T-cell (primary cell): ENCODE data around the gene CACNB4. TPM values are rescaled to one million over a fixed set of nuclear protein-coding genes. Genes with fewer than 3 reads are reported as not detected.
"Not testable (repeated sequence)": the region's sequence is repeated elsewhere in the genome, so short reads cannot be mapped to it uniquely, and the experiment has no call there.

Source experiments
- ATAC-seq, 4 experiments: fragments of 200-7000 bp in 3 of 4; fragments of 150-1000 bp in 1 of 4; cut with Tn5 transposase; replicated peaks in 1 of 4; 1 replicate in 3 of 4; 2 replicates in 1 of 4; pipeline ENCODE4 v1.10.0; 2021; ENCODE audit warnings: moderate library complexity in 3 of 4, mild to moderate bottlenecking in 2 of 4, moderate number of reproducible peaks in 1 of 4
- CTCF ChIA-PET, 2 donors: fragments of 300-600 bp; sonication (Branson Sonifier 250); formaldehyde crosslinking; loops; one replicate each; lab custom pipeline; 2022; ENCODE audit warnings: antibody characterized with exemption in 2 of 2; lab: Charles Lee
- POLR2A ChIA-PET, 2 donors: fragments of 300-600 bp; sonication (Branson Sonifier 250); formaldehyde crosslinking; loops; one replicate each; lab custom pipeline; 2022; ENCODE audit warnings: antibody characterized with exemption in 2 of 2; lab: Charles Lee
- DNase-seq, 35 experiments: peaks; one replicate each; pipeline versions ENCODE4 v3.0.0 to v3.0.0-alpha.2; 2013 to 2023
- H3K27ac ChIP-seq: one replicate; pipeline ENCODE4 v1.5.1; 2013; ENCODE audit warnings: low read length
- H3K27me3 ChIP-seq, 2 experiments: replicated peaks in 1 of 2; 1 replicate in 1 of 2; 2 replicates in 1 of 2; pipeline versions ENCODE4 v1.6.1 to v1.7.0; 2013; ENCODE audit warnings: low read length in 1 of 2, mixed read lengths in 1 of 2; ENCODE audit not compliant: control insufficient read depth in 2 of 2, insufficient read depth in 2 of 2; ENCODE audit errors: extremely low read depth in 1 of 2
- H3K36me3 ChIP-seq, 2 donors: 1 replicate in 1 of 2; 2 replicates in 1 of 2; pipeline versions ENCODE4 v1.6.1 to v1.7.0; 2013; ENCODE audit warnings: low read length in 1 of 2; ENCODE audit not compliant: control insufficient read depth in 2 of 2, insufficient read depth in 1 of 2; ENCODE audit errors: extremely low read depth in 1 of 2
- H3K4me1 ChIP-seq, 2 experiments: 1 replicate in 1 of 2; 2 replicates in 1 of 2; pipeline versions ENCODE4 v1.6.1 to v1.7.0; 2013; ENCODE audit warnings: low read length in 2 of 2, mixed read lengths in 1 of 2; ENCODE audit not compliant: insufficient read depth in 2 of 2, control insufficient read depth in 1 of 2; ENCODE audit errors: extremely low read depth in 1 of 2
- H3K4me3 ChIP-seq, 2 donors: 1 replicate in 1 of 2; 2 replicates in 1 of 2; pipeline versions ENCODE4 v1.5.1 to v1.7.0; 2013; ENCODE audit warnings: mild to moderate bottlenecking in 2 of 2, low read length in 1 of 2, moderate library complexity in 1 of 2; ENCODE audit not compliant: control insufficient read depth in 1 of 2; ENCODE audit errors: extremely low read depth in 1 of 2
- H3K9me3 ChIP-seq: 2 replicates; pipeline ENCODE4 v1.7.0; 2013
- H3K27ac Mint-ChIP-seq, 2 donors: one replicate each; pipeline ENCODE4 v1.8.0; 2020 to 2021; ENCODE audit warnings: mild to moderate bottlenecking in 2 of 2, mixed read lengths in 2 of 2
- H3K27me3 Mint-ChIP-seq, 2 donors: one replicate each; pipeline ENCODE4 v1.8.0; 2021 to 2022; ENCODE audit warnings: mixed read lengths in 2 of 2
- H3K36me3 Mint-ChIP-seq: one replicate; pipeline ENCODE4 v1.8.0; 2021; ENCODE audit warnings: mixed read lengths
- H3K4me1 Mint-ChIP-seq, 3 donors: one replicate each; pipeline ENCODE4 v1.8.0; 2020 to 2022; ENCODE audit warnings: mixed read lengths in 3 of 3, mild to moderate bottlenecking in 1 of 3
- H3K4me3 Mint-ChIP-seq, 3 donors: one replicate each; pipeline ENCODE4 v1.8.0; 2020 to 2022; ENCODE audit warnings: mild to moderate bottlenecking in 3 of 3, mixed read lengths in 3 of 3, moderate library complexity in 3 of 3
- H3K9me3 Mint-ChIP-seq, 3 donors: one replicate each; pipeline ENCODE4 v1.8.0; 2020 to 2022; ENCODE audit warnings: mixed read lengths in 3 of 3
- WGBS: methylation state at CpG from one replicate; pipeline ENCODE4 v1.1.5; 2013; ENCODE audit warnings: missing lambda C conversion rate; ENCODE audit not compliant: insufficient coverage; 5-methylcytosine and 5-hydroxymethylcytosine counted together
- total RNA-seq, 35 experiments: library from RNA in 6 of 35; stranded (reverse) in 6 of 35; fragments of 120-200 nt in 1 of 35; gene quantifications; one replicate each; pipeline versions ENCODE4 v1.2.1 to v1.2.4 and lab custom pipeline; 2013 to 2026

The CACNB4 gene
- total RNA-seq, 5 donors from 2014 or later (not counting 1 experiment from before 2014, with no cell fraction given), result 0.16 to 1.2 (median 0.47) TPM

DNA sequence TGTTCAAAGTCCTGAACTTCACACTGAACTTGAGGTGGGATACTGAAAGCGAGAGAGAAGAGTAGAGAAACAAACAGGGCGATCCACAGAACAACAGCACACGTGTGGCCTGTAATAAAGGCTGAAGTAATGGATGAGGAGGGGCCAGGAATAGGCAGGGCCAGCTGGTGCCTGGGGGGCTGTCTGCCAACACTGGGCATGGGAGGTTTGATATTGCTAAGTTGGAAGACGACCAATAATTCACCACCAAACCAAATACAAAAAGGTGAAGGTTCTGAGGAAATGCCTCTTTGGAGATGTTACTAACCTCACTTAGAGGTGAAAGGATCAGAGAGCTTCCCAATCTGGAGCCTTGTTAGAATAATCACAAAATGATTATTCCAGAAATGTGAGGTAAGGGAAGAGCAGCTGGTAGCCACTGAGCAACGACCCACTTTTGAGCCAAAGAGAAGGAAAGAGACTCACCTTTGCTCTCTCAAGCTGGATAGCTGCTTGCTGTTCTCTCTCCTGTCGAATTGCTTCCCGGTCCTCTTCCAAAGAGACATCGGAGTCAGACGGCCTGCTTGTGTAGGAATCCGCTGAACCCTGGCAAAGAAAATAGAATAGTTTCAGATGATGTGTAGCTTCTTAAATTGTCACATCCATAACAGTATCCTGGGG is 215.9 kb downstream of the CACNB4 start:
- Mint-ChIP-seq H3K27ac (no peak overlapping the region), H3K9me3 (no peaks in the 10 kb centered on the region), H3K36me3 (no peaks in the 10 kb centered on the region), H3K4me1 (no peaks in the 10 kb centered on the region), H3K27me3 (no peaks in the 10 kb centered on the region), H3K4me3 (no peak overlapping the region)
- CTCF ChIA-PET, result interaction anchor here in 1 of 2 donors (0.6 kb wide), 1 partner anchor 63 kb away, joined by 4 read pairs; no protein-coding TSS in a partner anchor
- 90% methylated on average over 2 of the region's 10 CpGs for WGBS
- Histone ChIP-seq H3K4me3 (no peak overlapping the region), H3K27ac (no peak overlapping the region), H3K9me3 (no peaks in the 10 kb centered on the region), H3K27me3 (no peaks in the 10 kb centered on the region), H3K36me3 (no peaks in the 10 kb centered on the region), H3K4me1 (no peaks in the 10 kb centered on the region)
- POLR2A ChIA-PET, result no interaction called here
- no peak for DNase-seq
- ATAC-seq, result no peak

DNA sequence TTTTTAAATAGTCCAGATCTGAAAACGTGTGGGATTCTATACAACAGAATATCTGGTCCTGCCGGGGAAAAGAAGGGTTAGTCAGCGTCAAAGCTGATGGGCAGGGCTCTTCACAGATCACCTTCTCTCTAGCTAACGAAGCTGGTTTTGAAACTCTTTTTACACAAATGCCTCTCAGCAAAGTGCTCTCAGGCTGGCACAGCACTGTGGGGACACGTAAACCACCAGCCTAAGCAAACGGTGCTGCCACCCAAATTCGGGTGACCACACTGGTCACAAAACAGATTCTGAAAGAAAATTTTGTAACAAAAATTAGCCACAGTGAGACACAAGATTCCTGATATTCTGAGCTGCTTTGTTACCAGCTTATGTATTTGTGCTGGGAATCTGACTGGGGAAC is 217.5 kb downstream of the CACNB4 start:
- H3K4me1 Mint-ChIP-seq, result no peaks in the 10 kb centered on the region
- DNase-seq (no peak), ATAC-seq (no peak)
- H3K4me3 Mint-ChIP-seq, result no peak overlapping the region
- Histone ChIP-seq H3K27ac (no peak overlapping the region), H3K36me3 (no peaks in the 10 kb centered on the region), H3K4me1 (no peaks in the 10 kb centered on the region), H3K9me3 (no peaks in the 10 kb centered on the region), H3K4me3 (no peak overlapping the region), H3K27me3 (no peaks in the 10 kb centered on the region)
- CTCF ChIA-PET, result interaction anchor here in 1 of 2 donors (0.6 kb wide), 1 partner anchor 265 kb away, joined by 3 read pairs; no protein-coding TSS in a partner anchor
- H3K9me3 Mint-ChIP-seq, result no peaks in the 10 kb centered on the region
- H3K36me3 Mint-ChIP-seq, result no peaks in the 10 kb centered on the region
- H3K27ac Mint-ChIP-seq, result no peak overlapping the region
- H3K27me3 Mint-ChIP-seq, result no peaks in the 10 kb centered on the region
- WGBS, result 75% methylated on average over 6 of the region's 7 CpGs
- POLR2A ChIA-PET, result interaction anchor here (0.5 to 0.6 kb wide), 2 partner anchors 851 to 1034 kb away, joined by 3 to 15 read pairs; no protein-coding TSS in a partner anchor

DNA sequence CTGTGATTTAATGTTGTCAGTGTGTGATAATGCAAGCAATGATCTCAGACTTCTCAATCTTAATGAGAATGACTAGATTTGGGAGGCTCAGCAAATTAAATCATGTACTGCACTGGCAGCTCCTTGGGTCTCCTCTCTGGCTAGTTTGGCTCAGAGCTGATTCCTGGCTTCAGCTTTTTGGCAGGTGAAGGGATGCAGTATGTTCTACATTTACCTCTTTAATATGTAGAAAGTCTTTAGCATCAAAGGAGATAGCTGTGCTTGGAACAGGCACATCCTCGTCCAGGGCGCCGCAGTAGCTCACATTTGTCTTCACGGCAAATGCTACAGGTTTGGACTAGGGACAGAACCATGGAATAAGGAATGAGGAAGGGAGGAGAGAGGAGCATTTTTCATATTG is 218.3 kb downstream of the CACNB4 start:
- ATAC-seq, result no peak
- Mint-ChIP-seq H3K4me3 (no peak overlapping the region), H3K27me3 (no peaks in the 10 kb centered on the region), H3K4me1 (no peaks in the 10 kb centered on the region), H3K27ac (no peak overlapping the region), H3K9me3 (no peaks in the 10 kb centered on the region), H3K36me3 (no peaks in the 10 kb centered on the region)
- WGBS, result no CpG with 5 or more reads among the region's 4 CpGs
- Histone ChIP-seq H3K27me3 (no peaks in the 10 kb centered on the region), H3K9me3 (no peaks in the 10 kb centered on the region), H3K4me3 (no peak overlapping the region), H3K27ac (no peak overlapping the region), H3K4me1 (no peaks in the 10 kb centered on the region), H3K36me3 (no peaks in the 10 kb centered on the region)
- POLR2A ChIA-PET, result interaction anchor here (0.5 to 0.6 kb wide), 2 partner anchors 21 to 851 kb away, joined by 3 read pairs; no protein-coding TSS in a partner anchor
- CTCF ChIA-PET, result interaction anchor here in 1 of 2 donors (0.6 kb wide), 1 partner anchor 264 kb away, joined by 3 read pairs; no protein-coding TSS in a partner anchor
- no peak for DNase-seq

DNA sequence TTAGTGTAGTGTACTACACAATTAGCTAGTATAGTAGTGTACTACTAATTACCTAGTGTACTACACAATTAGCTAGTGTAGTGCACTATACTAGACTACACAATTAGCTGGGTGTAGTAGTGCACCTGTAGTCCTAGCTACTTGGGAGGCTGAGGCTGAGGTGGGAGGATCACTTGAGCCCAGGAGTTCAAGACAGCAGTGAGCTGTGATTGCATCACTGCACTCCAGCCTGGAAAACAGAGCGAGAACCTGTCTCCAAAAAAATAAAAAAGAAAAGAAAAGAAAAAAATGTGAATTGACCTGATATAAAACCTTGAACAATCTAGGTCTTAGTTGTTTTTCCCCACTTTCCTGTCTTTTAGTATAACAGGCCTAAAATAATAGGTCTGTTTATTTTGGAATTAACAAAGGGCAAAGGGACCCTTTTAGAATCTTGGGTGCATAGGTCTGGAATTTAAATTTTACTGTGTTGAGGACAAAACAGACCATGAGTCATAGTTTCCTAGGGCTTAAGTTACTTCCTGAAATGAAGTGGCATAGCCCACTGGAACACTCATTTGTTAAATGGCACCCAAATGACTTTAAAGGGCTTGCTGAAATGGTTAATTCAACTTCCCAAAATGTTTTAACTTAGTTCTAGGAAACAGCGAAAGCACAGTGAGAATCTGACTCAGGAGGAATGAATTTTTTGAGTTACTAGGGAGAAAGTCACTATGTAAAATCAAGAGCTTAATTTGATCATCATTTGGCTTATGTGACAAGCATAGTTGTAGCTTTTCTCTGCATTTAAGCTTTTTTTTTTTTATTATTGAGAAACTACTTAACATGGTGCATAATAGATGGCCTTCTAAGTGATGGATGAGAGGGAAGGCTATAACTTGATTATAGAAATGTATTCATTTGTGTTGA is 219.9 kb downstream of the CACNB4 start:
- Histone ChIP-seq H3K4me1 (no peaks in the 10 kb centered on the region), H3K36me3 (no peaks in the 10 kb centered on the region), H3K27me3 (no peaks in the 10 kb centered on the region), H3K9me3 (no peaks in the 10 kb centered on the region), H3K4me3 (no peak overlapping the region), H3K27ac (no peak overlapping the region)
- H3K27me3 Mint-ChIP-seq, result no peaks in the 10 kb centered on the region
- DNase-seq (no peak), ATAC-seq (no peak)
- H3K27ac Mint-ChIP-seq, result no peak overlapping the region
- ChIA-PET POLR2A (interaction anchor here in 1 of 2 donors (0.6 kb wide), 1 partner anchor 18 kb away, joined by 3 read pairs; no protein-coding TSS in a partner anchor), CTCF (interaction anchor here in 1 of 2 donors (0.5 to 1.1 kb wide), 2 partner anchors 44 to 751 kb away, joined by 3 to 4 read pairs; no protein-coding TSS in a partner anchor)
- H3K4me3 Mint-ChIP-seq, result no peak overlapping the region
- no peaks in the 10 kb centered on the region for H3K4me1 Mint-ChIP-seq
- no peaks in the 10 kb centered on the region for H3K9me3 Mint-ChIP-seq
- H3K36me3 Mint-ChIP-seq, result no peaks in the 10 kb centered on the region
- no CpG with 5 or more reads among the region's 2 CpGs for WGBS

DNA sequence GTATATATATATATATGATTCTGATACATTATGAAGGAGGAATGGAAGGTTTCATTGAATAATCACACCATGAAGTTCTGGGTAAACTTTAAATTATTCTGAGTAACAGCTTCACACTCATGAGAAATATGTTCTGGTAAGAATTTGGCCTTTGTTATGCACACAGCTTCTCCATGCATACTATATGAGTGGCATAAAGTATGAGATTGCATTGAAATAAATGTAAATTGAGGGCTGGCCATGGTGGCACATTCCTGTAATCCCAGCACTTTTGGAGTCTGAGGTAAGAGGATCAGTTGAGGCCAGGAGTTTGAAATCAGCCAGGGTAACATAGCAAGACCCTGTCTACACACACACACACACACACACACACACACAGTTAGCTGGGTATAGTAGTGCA is 220.6 kb downstream of the CACNB4 start:
- no peaks in the 10 kb centered on the region for H3K9me3 Mint-ChIP-seq
- H3K9me3 ChIP-seq, result no peaks in the 10 kb centered on the region
- ChIA-PET POLR2A (interaction anchor here in 1 of 2 donors (0.6 kb wide), 1 partner anchor 9 kb away, joined by 4 read pairs; no protein-coding TSS in a partner anchor), CTCF (interaction anchor here in 1 of 2 donors (0.6 to 1.1 kb wide), 2 partner anchors 50 to 751 kb away, joined by 4 read pairs; no protein-coding TSS in a partner anchor)
- H3K4me3 ChIP-seq, result no peak overlapping the region
- H3K4me1 ChIP-seq, result no peaks in the 10 kb centered on the region
- H3K27ac ChIP-seq, result no peak overlapping the region
- no peaks in the 10 kb centered on the region for H3K27me3 ChIP-seq
- no peaks in the 10 kb centered on the region for H3K36me3 ChIP-seq
- no peak overlapping the region for H3K27ac Mint-ChIP-seq
- ATAC-seq, result no peak
- H3K27me3 Mint-ChIP-seq, result no peaks in the 10 kb centered on the region
- H3K4me3 Mint-ChIP-seq, result no peak overlapping the region
- DNase-seq, result no peak
- H3K36me3 Mint-ChIP-seq, result no peaks in the 10 kb centered on the region
- H3K4me1 Mint-ChIP-seq, result no peaks in the 10 kb centered on the region

GRCh38 chr2:151875631-151876030 is 223.2 kb downstream of the CACNB4 start:
- POLR2A ChIA-PET, result not testable (repeated sequence)

More at GRCh38 chr2:151875631-151876030, 223.2 kb downstream of the CACNB4 start:
- H3K36me3 Mint-ChIP-seq, H3K4me1 ChIP-seq, H3K9me3 Mint-ChIP-seq, H3K27ac ChIP-seq, DNase-seq, H3K27ac Mint-ChIP-seq, CTCF ChIA-PET, H3K4me3 ChIP-seq, ATAC-seq, H3K4me1 Mint-ChIP-seq, H3K4me3 Mint-ChIP-seq, H3K27me3 ChIP-seq, H3K27me3 Mint-ChIP-seq, H3K36me3 ChIP-seq, H3K9me3 ChIP-seq: not testable (repeated sequence)
- no CpG with 5 or more reads among the region's 34 CpGs for WGBS
